Lower leg skin (tissue), 3 donors: ENCODE data around the gene NUP214.

Experiments used
- POLR2A ChIP-seq, 2 donors: fragments of 450-650 bp; IDR thresholded peaks; one replicate each; pipeline ENCODE4 v1.6.1; 2016 to 2017; ENCODE audit warnings: antibody characterized with exemption in 2 of 2, mild to moderate bottlenecking in 1 of 2, moderate library complexity in 1 of 2
- TF ChIP-seq, protein P1 (sequence below), 3 donors: fragments of 450-650 bp; IDR thresholded peaks; one replicate each; pipeline ENCODE4 v1.5.1; 2016; ENCODE audit warnings: antibody characterized with exemption in 3 of 3, mild to moderate bottlenecking in 3 of 3, moderate library complexity in 2 of 3

DNA sequence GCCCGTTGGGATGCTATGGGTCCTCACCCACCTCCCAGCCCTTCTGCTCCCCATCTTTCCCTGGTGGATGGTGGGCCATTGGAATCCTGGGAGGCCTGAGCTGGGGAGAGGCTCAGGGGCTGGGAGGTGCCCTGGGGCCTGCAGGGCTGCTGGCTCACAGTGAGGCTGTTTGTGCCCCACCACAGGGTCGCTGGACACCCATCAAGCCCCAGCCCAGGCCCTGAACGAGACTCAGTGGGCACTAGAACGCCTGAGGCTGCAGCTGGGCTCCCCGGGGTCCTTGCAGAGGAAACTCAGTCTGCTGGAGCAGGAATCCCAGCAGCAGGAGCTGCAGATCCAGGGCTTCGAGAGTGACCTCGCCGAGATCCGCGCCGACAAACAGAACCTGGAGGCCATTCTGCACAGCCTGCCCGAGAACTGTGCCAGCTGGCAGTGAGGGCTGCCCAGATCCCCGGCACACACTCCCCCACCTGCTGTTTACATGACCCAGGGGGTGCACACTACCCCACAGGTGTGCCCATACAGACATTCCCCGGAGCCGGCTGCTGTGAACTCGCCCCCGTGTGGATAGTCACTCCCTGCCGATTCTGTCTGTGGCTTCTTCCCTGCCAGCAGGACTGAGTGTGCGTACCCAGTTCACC, 33.9 kb upstream of the NUP214 start:
- no peak for TF ChIP-seq POLR2A (IDR thresholded peaks at IDR 0.05)
- TF ChIP-seq, protein P1, sequence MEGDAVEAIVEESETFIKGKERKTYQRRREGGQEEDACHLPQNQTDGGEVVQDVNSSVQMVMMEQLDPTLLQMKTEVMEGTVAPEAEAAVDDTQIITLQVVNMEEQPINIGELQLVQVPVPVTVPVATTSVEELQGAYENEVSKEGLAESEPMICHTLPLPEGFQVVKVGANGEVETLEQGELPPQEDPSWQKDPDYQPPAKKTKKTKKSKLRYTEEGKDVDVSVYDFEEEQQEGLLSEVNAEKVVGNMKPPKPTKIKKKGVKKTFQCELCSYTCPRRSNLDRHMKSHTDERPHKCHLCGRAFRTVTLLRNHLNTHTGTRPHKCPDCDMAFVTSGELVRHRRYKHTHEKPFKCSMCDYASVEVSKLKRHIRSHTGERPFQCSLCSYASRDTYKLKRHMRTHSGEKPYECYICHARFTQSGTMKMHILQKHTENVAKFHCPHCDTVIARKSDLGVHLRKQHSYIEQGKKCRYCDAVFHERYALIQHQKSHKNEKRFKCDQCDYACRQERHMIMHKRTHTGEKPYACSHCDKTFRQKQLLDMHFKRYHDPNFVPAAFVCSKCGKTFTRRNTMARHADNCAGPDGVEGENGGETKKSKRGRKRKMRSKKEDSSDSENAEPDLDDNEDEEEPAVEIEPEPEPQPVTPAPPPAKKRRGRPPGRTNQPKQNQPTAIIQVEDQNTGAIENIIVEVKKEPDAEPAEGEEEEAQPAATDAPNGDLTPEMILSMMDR (IDR thresholded peaks at IDR 0.05): no peak
